A549 (cell line): ENCODE results near the gene ANKRD30A. TPM values are rescaled to one million over a fixed set of nuclear protein-coding genes. Genes with fewer than 3 reads are reported as not detected.
A peak's percentile ranks its signal among the peaks of the same experiment; 100 is the strongest.

ENCODE experiments used
- ATAC-seq, 2 experiments: fragments of 200-7000 bp in 1 of 2; fragments of >200 bp in 1 of 2; cut with Nextera tagmentation in 1 of 2; cut with Tn5 transposase in 1 of 2; 3 replicates each; pipeline versions ENCODE4 v1.8.0 to v1.9.1; 2018 to 2020; ENCODE audit warnings: mild to moderate bottlenecking in 1 of 2, moderate library complexity in 1 of 2
- CTCF ChIA-PET: fragments of 300-600 bp; sonication (Branson Sonifier 250); formaldehyde crosslinking; extraction: SDS; loops from one replicate; lab custom pipeline; 2021; ENCODE audit warnings: antibody characterized with exemption, inconsistent platforms; lab: Yijun Ruan, JAX
- POLR2A ChIA-PET: fragments of 350-600 bp; formaldehyde crosslinking; extraction: SDS; loops from one replicate; lab custom pipeline; 2021; ENCODE audit warnings: antibody characterized with exemption, inconsistent platforms; lab: Yijun Ruan, JAX
- DNase-seq, 2 experiments: peaks; one replicate each; pipeline versions ENCODE4 v3.0.0 to v3.0.0-alpha.2; 2011 to 2016; ENCODE audit warnings: low read depth in 1 of 2, low spot score in 1 of 2
- FAIRE-seq: peaks from 2 replicates; lab custom pipeline; 2011; peaks lifted over from hg19 to GRCh38; lab: Jason Lieb, UNC
- H3K27ac ChIP-seq, 2 experiments: fragments of >200 bp; sonication (Bioruptor Twin); formaldehyde crosslinking; 3 replicates each; pipeline ENCODE4 v1.5.1; 2016 to 2017
- H3K4me1 ChIP-seq: fragments of >200 bp; sonication (Bioruptor Twin); formaldehyde crosslinking; 3 replicates; pipeline ENCODE4 v1.6.1; 2016
- H3K4me2 ChIP-seq: fragments of >200 bp; sonication (Bioruptor Twin); formaldehyde crosslinking; 3 replicates; pipeline ENCODE4 v1.6.1; 2016
- H3K4me3 ChIP-seq: fragments of >200 bp; sonication (Bioruptor Twin); formaldehyde crosslinking; 3 replicates; pipeline ENCODE4 v1.5.1; 2016
- H3K9me3 ChIP-seq: fragments of >200 bp; sonication (Bioruptor Twin); formaldehyde crosslinking; 3 replicates; pipeline ENCODE4 v1.6.1; 2016
- FOSB ChIP-seq: fragments of 250-450 bp; sonication (Bioruptor Pico); IDR thresholded peaks from 2 replicates; pipeline ENCODE4 v1.5.0; 2020; ENCODE audit warnings: mild to moderate bottlenecking, moderate library complexity
- FOXS1 ChIP-seq: fragments of 250-450 bp; sonication (Bioruptor Pico); IDR thresholded peaks from 2 replicates; pipeline ENCODE4 v1.5.0; 2020; ENCODE audit warnings: mild to moderate bottlenecking, moderate library complexity
- GATA3 ChIP-seq: IDR thresholded peaks from 2 replicates; pipeline ENCODE4 v1.6.1; 2012; ENCODE audit warnings: borderline replicate concordance
- JUN ChIP-seq, 2 experiments: fragments of >200 bp; sonication (Bioruptor Twin); formaldehyde crosslinking; IDR thresholded peaks; 2 replicates in 1 of 2; 3 replicates in 1 of 2; pipeline ENCODE4 v1.6.1; 2016 to 2017
- KDM1A ChIP-seq: fragments of 200-600 bp; sonication (generic); IDR thresholded peaks from 2 replicates; pipeline ENCODE4 v1.6.1; 2016; ENCODE audit warnings: low read depth, mild to moderate bottlenecking
- MYC ChIP-seq: IDR thresholded peaks from 2 replicates; pipeline ENCODE4 v1.6.1; 2012; ENCODE audit warnings: mild to moderate bottlenecking, inconsistent platforms, low read length, improper control_type of control experiment, borderline replicate concordance
- ZFP36 ChIP-seq: fragments of 450-650 bp; IDR thresholded peaks from 2 replicates; pipeline ENCODE4 v1.6.1; 2014; ENCODE audit warnings: borderline replicate concordance; ENCODE audit not compliant: partially characterized antibody
- ZNF302 ChIP-seq: fragments of 250-450 bp; sonication (Bioruptor Pico); IDR thresholded peaks from 2 replicates; pipeline ENCODE4 v1.9.0; 2021; ENCODE audit warnings: inconsistent platforms, mild to moderate bottlenecking, moderate library complexity
- WGBS: methylation state at CpG from one replicate; pipeline ENCODE4 v1.1.6; 2017; ENCODE audit errors: missing lambda C conversion rate; 5-methylcytosine and 5-hydroxymethylcytosine counted together
- polyA plus RNA-seq, 4 experiments: library from polyadenylated mRNA; depleted of rRNA in 3 of 4; stranded (reverse); fragments of >200 nt; fragmentation: RNase III in 1 of 4; extraction: RNeasy Plus Mini Kit Qiagen cat#74134 plus additional on column Dnase treatment in 1 of 4; gene quantifications; 2 replicates in 3 of 4; 3 replicates in 1 of 4; pipeline ENCODE4 v1.2.3, GENCODE V29; 2011 to 2017
- TF ChIP-seq, protein P1 (sequence below): fragments of 250-450 bp; sonication (Bioruptor Pico); IDR thresholded peaks from 2 replicates; pipeline ENCODE4 v1.5.0; 2021; ENCODE audit warnings: mild to moderate bottlenecking, moderate library complexity, borderline replicate concordance
- TF ChIP-seq, protein P2 (sequence below): fragments of 200-600 bp; sonication (generic); IDR thresholded peaks from 2 replicates; pipeline ENCODE4 v1.6.1; 2016; ENCODE audit warnings: antibody characterized with exemption, mild to moderate bottlenecking, moderate library complexity
- TF ChIP-seq, protein P3 (sequence below): fragments of >200 bp; sonication (Bioruptor Twin); formaldehyde crosslinking; IDR thresholded peaks from 3 replicates; pipeline ENCODE4 v1.5.1; 2016
- TF ChIP-seq, protein P4 (sequence below): IDR thresholded peaks from 2 replicates; pipeline ENCODE4 v1.6.1; 2012

The ANKRD30A gene
- polyA plus RNA-seq, 2 of the 4 experiments (the other 2 are of a cell fraction) = 0.97 to 8.0 TPM

DNA sequence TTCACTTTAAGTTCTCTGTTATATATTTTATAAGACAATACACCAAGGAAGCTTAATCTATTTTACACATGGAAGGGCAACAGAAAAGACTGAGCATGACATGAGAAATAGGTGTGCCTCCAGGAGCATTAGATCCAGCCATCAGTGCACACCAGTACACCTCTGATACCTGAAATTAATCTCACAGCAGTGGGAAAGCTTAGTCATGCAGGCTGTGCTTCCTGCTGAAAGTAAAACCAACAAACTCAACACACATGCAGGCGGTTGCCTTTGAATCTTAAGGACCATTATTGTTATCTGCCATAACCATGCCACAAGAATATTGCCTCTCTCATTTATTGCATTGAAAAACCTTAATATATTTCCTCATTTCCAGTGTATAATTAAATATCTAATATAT is 16.4 kb upstream of the ANKRD30A start:
- 30% methylated on average over 1 of the region's 1 CpG for WGBS
- ATAC-seq (no peak), FAIRE-seq (no peak), DNase-seq (peak in 1 of 2 experiments; percentile 28)
- H3K4me3 ChIP-seq = no peak overlapping the region
- ChIA-PET CTCF (no interaction called here), POLR2A (no interaction called here)
- H3K9me3 ChIP-seq = peaks cover 2% of the 10 kb centered on the region; the same call in 1 of the 3 replicates
- no peak for TF ChIP-seq FOSB (CRISPR knock-in tag)
- no peak for TF ChIP-seq GATA3
- TF ChIP-seq, protein P1, sequence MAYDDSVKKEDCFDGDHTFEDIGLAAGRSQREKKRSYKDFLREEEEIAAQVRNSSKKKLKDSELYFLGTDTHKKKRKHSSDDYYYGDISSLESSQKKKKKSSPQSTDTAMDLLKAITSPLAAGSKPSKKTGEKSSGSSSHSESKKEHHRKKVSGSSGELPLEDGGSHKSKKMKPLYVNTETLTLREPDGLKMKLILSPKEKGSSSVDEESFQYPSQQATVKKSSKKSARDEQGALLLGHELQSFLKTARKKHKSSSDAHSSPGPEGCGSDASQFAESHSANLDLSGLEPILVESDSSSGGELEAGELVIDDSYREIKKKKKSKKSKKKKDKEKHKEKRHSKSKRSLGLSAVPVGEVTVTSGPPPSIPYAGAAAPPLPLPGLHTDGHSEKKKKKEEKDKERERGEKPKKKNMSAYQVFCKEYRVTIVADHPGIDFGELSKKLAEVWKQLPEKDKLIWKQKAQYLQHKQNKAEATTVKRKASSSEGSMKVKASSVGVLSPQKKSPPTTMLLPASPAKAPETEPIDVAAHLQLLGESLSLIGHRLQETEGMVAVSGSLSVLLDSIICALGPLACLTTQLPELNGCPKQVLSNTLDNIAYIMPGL = no peak
- H3K27ac ChIP-seq = peak overlapping the region; percentile 22 to 45; a peak in 1 of 6 replicates
- H3K4me1 ChIP-seq = 0 out of 3 replicates have a peak, but pooled peaks cover 3% of the 10 kb centered on the region
- no peak overlapping the region for H3K4me2 ChIP-seq

DNA sequence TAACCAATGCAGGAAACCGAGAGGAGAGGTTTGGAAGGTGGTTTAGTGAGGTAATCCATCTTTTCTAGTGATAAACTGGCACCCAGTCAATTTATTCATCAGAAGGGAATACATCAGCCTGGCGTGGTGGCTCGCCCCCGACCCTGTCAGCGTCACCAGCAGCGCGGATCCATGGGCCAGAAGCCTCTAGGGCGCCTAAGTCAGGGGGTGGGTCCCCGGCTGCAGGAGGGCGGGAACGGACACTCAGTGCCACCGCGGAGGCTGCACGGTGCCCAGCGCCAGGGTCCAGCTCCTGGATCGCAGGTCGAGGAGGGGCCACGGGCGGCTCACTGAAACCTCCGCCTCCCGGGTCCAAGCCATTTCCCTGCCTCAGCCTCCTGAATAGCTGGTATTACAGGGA is 866 bp upstream of the ANKRD30A start:
- DNase-seq (no peak), ATAC-seq (no peak), FAIRE-seq (no peak)
- no peak overlapping the region for H3K4me2 ChIP-seq
- no peak overlapping the region for H3K27ac ChIP-seq
- H3K4me3 ChIP-seq = no peak overlapping the region
- no peaks in the 10 kb centered on the region; the same call in 2 of the 3 replicates for H3K9me3 ChIP-seq
- TF ChIP-seq, protein P2, sequence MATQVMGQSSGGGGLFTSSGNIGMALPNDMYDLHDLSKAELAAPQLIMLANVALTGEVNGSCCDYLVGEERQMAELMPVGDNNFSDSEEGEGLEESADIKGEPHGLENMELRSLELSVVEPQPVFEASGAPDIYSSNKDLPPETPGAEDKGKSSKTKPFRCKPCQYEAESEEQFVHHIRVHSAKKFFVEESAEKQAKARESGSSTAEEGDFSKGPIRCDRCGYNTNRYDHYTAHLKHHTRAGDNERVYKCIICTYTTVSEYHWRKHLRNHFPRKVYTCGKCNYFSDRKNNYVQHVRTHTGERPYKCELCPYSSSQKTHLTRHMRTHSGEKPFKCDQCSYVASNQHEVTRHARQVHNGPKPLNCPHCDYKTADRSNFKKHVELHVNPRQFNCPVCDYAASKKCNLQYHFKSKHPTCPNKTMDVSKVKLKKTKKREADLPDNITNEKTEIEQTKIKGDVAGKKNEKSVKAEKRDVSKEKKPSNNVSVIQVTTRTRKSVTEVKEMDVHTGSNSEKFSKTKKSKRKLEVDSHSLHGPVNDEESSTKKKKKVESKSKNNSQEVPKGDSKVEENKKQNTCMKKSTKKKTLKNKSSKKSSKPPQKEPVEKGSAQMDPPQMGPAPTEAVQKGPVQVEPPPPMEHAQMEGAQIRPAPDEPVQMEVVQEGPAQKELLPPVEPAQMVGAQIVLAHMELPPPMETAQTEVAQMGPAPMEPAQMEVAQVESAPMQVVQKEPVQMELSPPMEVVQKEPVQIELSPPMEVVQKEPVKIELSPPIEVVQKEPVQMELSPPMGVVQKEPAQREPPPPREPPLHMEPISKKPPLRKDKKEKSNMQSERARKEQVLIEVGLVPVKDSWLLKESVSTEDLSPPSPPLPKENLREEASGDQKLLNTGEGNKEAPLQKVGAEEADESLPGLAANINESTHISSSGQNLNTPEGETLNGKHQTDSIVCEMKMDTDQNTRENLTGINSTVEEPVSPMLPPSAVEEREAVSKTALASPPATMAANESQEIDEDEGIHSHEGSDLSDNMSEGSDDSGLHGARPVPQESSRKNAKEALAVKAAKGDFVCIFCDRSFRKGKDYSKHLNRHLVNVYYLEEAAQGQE = no peak
- TF ChIP-seq, protein P1 = no peak
- TF ChIP-seq, protein P3, sequence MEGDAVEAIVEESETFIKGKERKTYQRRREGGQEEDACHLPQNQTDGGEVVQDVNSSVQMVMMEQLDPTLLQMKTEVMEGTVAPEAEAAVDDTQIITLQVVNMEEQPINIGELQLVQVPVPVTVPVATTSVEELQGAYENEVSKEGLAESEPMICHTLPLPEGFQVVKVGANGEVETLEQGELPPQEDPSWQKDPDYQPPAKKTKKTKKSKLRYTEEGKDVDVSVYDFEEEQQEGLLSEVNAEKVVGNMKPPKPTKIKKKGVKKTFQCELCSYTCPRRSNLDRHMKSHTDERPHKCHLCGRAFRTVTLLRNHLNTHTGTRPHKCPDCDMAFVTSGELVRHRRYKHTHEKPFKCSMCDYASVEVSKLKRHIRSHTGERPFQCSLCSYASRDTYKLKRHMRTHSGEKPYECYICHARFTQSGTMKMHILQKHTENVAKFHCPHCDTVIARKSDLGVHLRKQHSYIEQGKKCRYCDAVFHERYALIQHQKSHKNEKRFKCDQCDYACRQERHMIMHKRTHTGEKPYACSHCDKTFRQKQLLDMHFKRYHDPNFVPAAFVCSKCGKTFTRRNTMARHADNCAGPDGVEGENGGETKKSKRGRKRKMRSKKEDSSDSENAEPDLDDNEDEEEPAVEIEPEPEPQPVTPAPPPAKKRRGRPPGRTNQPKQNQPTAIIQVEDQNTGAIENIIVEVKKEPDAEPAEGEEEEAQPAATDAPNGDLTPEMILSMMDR = no peak
- TF ChIP-seq, protein P4, sequence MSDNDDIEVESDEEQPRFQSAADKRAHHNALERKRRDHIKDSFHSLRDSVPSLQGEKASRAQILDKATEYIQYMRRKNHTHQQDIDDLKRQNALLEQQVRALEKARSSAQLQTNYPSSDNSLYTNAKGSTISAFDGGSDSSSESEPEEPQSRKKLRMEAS = no peak
- TF ChIP-seq FOXS1 (CRISPR knock-in tag) = no peak
- no peak for TF ChIP-seq MYC
- H3K4me1 ChIP-seq = no peaks in the 10 kb centered on the region
- CTCF ChIA-PET = no interaction called here
- POLR2A ChIA-PET = no interaction called here
- 84% methylated on average over 21 of the region's 21 CpGs for WGBS

DNA sequence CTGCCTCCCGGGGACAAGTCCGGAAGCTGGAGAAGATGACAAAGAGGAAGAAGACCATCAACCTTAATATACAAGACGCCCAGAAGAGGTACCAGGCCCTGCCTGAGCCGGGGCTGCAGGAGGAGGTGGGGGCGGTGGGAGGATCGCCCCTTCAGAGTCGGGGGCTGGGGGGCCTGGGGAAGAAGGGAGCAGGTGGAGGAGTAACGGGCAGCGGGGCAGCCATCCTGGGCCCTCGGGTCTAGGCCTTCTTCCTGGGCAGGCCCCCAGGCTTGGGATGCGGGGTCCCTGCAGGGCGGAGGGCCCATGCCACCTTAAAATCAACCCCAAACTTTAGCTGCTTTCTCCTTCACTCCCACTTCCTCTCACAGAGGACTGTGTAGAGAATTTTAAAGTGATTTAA is 523 bp downstream of the ANKRD30A start:
- Histone ChIP-seq H3K27ac (no peak overlapping the region), H3K4me2 (no peak overlapping the region), H3K9me3 (no peaks in the 10 kb centered on the region; the same call in 2 of the 3 replicates), H3K4me3 (no peak overlapping the region), H3K4me1 (no peaks in the 10 kb centered on the region)
- 97% methylated on average over 7 of the region's 12 CpGs for WGBS
- DNase-seq (no peak), ATAC-seq (no peak), FAIRE-seq (no peak)
- CTCF ChIA-PET = no interaction called here
- POLR2A ChIA-PET = no interaction called here
- no peak for TF ChIP-seq ZNF302
- no peak for TF ChIP-seq ZFP36
- no peak for TF ChIP-seq JUN (IDR thresholded peaks at IDR 0.05)
- TF ChIP-seq KDM1A = no peak
